Measurements from ENCODE around the gene PFN3.

PFN3 gene

DNA sequence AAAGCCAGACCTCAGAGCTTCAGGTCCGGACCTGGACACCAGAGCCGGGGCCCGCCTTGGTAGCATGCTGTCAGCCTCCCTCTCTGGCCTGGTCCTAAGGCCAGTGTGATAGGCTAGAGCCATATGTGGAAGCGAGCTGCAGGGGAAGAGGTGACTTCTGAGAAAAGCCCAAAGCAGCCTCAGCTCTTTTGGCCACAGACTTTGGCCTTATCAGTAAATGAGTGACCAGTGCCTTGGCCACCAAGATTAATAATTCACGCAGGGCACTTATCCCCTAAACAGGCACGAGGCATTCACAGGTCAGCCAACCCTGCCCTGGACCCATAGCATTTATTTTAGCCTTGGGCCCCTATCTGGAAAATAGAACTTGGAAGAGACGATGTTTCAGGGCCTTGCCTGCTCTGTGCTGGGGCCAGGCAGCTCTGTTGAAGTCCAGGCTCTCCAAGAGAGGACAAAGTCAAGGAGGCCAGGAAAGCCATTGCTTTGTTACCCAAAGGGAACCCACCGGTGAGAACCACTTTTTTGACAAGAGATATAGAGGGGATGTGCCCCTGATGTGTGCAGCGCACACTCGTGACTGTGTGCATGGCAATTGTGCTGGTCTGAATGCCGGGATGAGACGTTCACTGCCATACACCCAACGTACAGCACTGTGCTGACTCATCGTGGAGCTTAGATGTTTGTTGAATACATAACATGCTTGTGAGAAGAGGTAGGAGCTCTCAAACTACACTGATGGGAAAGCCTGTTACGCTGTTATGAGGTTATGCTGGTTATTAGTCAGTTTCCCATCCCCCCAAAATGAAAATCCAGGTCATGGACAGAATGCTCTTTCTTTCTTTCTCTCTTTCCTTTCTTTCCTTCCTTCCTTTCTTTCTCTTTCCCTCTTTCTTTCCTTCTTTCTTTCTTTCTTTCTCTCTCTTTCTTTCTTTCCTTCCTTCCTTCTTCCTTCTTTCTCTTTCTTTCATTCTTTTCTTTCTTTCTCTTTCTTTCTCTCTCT lies 21.3 kb downstream of the PFN3 start:
- TF ChIP-seq TAF1 (IDR thresholded peaks at IDR 0.05; ENCODE audit: borderline replicate concordance, insufficient read depth, low read length) (no peak), SIN3A (IDR thresholded peaks at IDR 0.05; ENCODE audit: borderline replicate concordance, insufficient read depth, low read length) (no peak)
- TF ChIP-seq, protein P1, sequence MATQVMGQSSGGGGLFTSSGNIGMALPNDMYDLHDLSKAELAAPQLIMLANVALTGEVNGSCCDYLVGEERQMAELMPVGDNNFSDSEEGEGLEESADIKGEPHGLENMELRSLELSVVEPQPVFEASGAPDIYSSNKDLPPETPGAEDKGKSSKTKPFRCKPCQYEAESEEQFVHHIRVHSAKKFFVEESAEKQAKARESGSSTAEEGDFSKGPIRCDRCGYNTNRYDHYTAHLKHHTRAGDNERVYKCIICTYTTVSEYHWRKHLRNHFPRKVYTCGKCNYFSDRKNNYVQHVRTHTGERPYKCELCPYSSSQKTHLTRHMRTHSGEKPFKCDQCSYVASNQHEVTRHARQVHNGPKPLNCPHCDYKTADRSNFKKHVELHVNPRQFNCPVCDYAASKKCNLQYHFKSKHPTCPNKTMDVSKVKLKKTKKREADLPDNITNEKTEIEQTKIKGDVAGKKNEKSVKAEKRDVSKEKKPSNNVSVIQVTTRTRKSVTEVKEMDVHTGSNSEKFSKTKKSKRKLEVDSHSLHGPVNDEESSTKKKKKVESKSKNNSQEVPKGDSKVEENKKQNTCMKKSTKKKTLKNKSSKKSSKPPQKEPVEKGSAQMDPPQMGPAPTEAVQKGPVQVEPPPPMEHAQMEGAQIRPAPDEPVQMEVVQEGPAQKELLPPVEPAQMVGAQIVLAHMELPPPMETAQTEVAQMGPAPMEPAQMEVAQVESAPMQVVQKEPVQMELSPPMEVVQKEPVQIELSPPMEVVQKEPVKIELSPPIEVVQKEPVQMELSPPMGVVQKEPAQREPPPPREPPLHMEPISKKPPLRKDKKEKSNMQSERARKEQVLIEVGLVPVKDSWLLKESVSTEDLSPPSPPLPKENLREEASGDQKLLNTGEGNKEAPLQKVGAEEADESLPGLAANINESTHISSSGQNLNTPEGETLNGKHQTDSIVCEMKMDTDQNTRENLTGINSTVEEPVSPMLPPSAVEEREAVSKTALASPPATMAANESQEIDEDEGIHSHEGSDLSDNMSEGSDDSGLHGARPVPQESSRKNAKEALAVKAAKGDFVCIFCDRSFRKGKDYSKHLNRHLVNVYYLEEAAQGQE (IDR thresholded peaks at IDR 0.05; ENCODE audit: insufficient read depth in 1 of 2, low read depth in 2 of 2, low read length in 2 of 2) = no peak

DNA sequence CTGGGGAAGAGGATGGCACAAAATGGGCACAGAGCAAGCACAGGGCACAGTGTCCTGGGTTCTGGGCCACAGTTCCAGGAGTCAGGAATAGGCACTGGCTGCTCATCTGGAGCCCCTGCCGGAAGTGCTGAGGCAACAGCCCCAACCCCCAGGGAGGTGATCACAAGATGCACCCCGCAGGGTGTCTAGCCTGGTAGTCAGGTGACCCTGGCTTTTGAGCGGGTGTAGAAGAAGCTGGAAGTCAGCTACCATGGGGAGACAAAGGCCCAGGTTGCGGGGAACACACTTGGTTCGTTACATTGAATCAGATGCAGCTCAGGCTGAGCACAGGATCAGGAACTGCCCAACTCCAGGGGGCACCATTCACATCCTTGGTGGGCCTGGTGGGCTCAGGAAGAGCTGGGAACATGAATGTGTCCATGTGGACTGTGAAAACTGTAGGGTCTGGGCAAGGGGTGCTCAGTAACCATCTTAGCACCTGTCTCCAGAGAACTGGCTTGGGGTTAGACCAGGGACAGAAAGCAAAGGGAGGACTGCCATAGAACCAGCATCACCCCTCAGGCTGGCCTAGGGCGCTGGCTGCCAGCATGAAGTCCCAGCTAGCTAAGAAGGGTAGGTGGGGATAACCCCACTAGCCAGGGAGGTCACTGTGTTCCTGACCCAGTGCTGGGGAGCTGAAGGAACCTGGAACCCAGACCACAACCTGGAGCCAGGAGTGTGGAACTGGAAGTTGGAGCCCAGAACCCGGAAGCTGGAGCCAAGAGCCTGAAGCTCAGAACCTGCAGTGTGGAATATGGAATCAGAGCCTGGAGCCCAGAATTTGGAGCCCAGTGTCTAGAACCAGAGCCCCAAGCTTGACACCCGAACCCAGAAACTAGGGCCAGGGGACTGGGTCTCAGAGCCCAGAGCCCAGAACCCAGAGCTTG lies 22.3 kb downstream of the PFN3 start:
- TF ChIP-seq SIN3A (IDR thresholded peaks at IDR 0.05; ENCODE audit: borderline replicate concordance, insufficient read depth, low read length) = no peak
- TF ChIP-seq FOXP2 (optimal IDR thresholded peaks at IDR 0.05; ENCODE audit: borderline replicate concordance, extremely low read depth, extremely low read length, insufficient read depth) = no peak
- TF ChIP-seq, protein P1 (IDR thresholded peaks at IDR 0.05; ENCODE audit: insufficient read depth in 1 of 2, low read depth in 2 of 2, low read length in 2 of 2) = no peak
- TF ChIP-seq POLR2AphosphoS5 (IDR thresholded peaks at IDR 0.05; ENCODE audit: low read depth, low read length) = no peak
- no peak for TF ChIP-seq TAF1 (IDR thresholded peaks at IDR 0.05; ENCODE audit: borderline replicate concordance, insufficient read depth, low read length)

DNA sequence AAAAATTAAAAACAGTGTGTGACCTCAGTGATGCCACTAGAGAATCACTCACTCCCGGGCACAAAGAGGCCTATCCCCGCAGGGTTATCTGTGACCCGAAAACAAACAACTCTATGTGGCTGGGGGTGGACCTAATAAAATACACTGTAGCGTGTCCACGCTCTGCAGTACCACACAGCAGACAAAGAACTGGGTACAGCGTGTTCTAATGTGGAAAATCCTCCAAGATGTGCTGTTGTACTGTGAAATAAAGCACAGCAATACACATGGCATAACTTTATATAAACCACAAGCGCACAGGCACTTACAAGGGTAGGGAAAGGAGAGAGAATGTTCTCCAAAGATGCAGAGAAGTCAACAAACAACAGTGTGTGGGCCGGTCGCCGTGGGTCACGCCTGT lies 24.4 kb downstream of the PFN3 start:
- TF ChIP-seq SIN3A (IDR thresholded peaks at IDR 0.05; ENCODE audit: borderline replicate concordance, insufficient read depth, low read length) = no peak
- no peak for TF ChIP-seq FOXP2 (optimal IDR thresholded peaks at IDR 0.05; ENCODE audit: borderline replicate concordance, extremely low read depth, extremely low read length, insufficient read depth)
- TF ChIP-seq, protein P1 (IDR thresholded peaks at IDR 0.05; ENCODE audit: insufficient read depth in 1 of 2, low read depth in 2 of 2, low read length in 2 of 2) = no peak
- TF ChIP-seq TAF1 (IDR thresholded peaks at IDR 0.05; ENCODE audit: borderline replicate concordance, insufficient read depth, low read length) = no peak
- no peak for TF ChIP-seq POLR2AphosphoS5 (IDR thresholded peaks at IDR 0.05; ENCODE audit: low read depth, low read length)

DNA sequence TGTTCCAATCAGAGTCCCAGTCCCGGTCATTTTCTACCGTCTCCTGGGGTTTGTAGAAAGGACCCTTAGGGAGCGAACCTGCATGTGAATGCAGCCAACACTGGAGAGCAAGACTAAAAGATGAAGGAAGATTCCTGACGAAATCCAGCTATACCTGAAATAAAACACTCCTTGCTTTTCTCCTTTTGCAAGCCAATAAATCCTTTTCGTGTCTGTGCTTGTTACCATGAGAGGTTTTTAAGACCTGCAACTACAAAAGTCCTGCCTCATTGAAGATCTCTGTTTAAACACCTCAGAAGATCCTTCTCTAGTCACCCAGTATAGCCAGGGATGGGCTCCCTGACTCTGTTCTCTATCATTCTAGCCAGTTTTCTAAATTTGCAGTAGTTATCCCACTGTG lies 26.2 kb downstream of the PFN3 start:
- TF ChIP-seq TAF1 (IDR thresholded peaks at IDR 0.05; ENCODE audit: borderline replicate concordance, insufficient read depth, low read length) (no peak), SIN3A (IDR thresholded peaks at IDR 0.05; ENCODE audit: borderline replicate concordance, insufficient read depth, low read length) (no peak)

DNA sequence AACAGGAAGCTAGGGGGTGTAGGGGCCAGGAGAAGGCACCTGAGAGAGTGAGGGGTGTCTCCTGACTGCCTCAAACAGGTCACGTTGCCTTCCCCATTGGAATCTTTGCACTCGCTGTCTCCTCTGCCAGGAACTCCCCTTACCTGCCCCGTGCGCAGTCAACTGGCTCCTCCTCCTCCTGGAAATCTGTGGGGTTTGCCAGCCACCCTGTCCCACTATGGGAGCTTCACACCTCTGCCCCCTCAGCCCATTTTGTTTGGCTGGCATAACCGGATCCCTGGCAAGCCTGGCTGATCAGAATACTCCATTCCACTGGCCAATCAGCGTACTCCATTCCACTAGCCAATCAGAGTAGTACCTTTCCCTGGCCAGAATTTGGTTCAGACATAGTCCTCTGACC lies 26.7 kb downstream of the PFN3 start:
- TF ChIP-seq FOXP2 (optimal IDR thresholded peaks at IDR 0.05; ENCODE audit: borderline replicate concordance, extremely low read depth, extremely low read length, insufficient read depth) (no peak), TAF1 (IDR thresholded peaks at IDR 0.05; ENCODE audit: borderline replicate concordance, insufficient read depth, low read length) (no peak), POLR2AphosphoS5 (IDR thresholded peaks at IDR 0.05; ENCODE audit: low read depth, low read length) (no peak), SIN3A (IDR thresholded peaks at IDR 0.05; ENCODE audit: borderline replicate concordance, insufficient read depth, low read length) (no peak)
- TF ChIP-seq, protein P1 (IDR thresholded peaks at IDR 0.05; ENCODE audit: insufficient read depth in 1 of 2, low read depth in 2 of 2, low read length in 2 of 2) = no peak
